Frontal cortex (tissue), 4 donors: ENCODE data around the gene FAM227B. TPM values are rescaled to one million over a fixed set of nuclear protein-coding genes. Genes with fewer than 3 reads are reported as not detected.
"Not testable (repeated sequence)": the region's sequence is repeated elsewhere in the genome, so short reads cannot be mapped to it uniquely, and the experiment has no call there.

Source experiments
- DNase-seq, 2 donors: peaks; one replicate each; pipeline ENCODE4 v3.0.0; 2012; ENCODE audit warnings: low spot score in 2 of 2
- FAIRE-seq: peaks from 2 replicates; lab custom pipeline; 2012; peaks lifted over from hg19 to GRCh38; lab: Jason Lieb, UNC
- total RNA-seq: library from RNA; depleted of rRNA; stranded (reverse); fragments of >200 nt; gene quantifications from one replicate; pipeline ENCODE4 v1.2.3, GENCODE V29; 2014
- donor health status: control.
- donor health status: control.
- donor health status: control.

FAM227B gene
- total RNA-seq, 1 donor from 2014 or later: 5.3 TPM

DNA sequence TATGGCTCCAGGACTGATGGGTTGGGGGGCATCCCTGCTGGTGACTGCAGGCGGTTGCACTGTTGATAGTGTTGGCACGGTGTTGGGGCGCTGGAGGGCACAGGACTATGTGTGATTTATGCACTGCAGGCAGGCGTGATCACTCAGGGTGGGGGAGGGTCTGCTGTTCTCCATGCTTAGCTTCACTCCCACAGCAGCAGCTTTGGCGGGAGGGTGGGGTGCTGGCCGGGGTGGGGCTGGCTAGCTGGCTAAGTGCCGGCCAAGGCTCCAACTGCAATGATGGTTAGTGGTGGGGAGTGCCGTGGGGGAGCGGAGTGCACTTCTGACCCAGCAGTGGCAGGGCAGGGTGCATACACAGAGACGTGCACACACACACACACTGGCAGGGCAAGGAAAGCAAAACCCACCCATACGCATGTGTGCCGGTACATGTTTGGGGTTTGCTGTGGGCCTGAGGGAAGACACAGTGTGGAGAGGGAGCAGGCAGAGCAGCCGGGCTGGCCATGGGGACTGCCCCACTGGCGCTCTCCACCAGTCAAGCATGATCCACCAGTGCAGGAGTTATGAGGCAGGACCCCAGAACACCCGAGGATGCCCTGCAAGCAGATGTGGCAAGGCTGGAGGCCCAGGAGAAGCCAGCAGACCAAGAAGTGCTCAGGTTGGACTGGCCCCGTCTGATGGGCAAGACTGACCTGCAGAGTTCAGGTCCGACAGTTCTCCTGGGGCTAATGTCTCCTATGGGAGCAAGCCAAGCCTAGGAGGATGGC lies 214.1 kb downstream of the FAM227B start:
- FAIRE-seq: no peak
- no peak for DNase-seq

DNA sequence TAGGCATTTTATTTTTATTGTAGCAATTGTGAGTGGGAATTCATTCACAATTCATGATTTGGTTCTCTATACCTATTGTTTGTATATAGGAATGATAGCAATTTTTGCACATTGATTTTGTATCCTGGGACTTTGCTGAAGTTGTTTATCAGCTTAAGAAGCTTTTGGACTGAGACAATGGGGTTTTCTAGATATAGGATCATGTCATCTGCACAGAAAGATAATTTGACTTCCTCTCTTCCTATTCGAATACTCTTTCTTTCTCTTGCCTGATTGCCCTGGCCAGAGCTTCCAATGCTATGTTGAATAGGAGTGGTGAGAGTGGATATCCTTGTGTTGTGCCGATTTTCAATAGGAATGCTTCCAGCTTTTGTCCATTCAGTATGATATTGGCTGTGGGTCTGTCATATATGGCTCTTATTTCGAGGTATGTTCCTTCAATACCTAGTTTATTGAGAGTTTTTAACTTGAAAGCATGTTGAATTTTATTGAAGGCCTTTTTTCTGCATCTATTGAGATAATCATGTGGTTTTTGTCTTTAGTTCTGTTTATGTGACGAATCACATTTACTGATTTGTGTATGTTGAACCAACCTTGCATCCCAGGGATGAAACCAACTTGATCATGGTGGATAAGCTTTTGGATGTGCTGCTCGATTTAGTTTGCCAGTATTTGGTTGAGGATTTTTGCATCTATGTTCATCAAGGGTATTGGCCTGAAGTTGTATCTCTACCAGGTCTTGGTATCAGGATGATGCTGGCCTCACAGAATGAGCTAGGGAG lies 217.9 kb downstream of the FAM227B start:
- DNase-seq, FAIRE-seq: not testable (repeated sequence)

DNA sequence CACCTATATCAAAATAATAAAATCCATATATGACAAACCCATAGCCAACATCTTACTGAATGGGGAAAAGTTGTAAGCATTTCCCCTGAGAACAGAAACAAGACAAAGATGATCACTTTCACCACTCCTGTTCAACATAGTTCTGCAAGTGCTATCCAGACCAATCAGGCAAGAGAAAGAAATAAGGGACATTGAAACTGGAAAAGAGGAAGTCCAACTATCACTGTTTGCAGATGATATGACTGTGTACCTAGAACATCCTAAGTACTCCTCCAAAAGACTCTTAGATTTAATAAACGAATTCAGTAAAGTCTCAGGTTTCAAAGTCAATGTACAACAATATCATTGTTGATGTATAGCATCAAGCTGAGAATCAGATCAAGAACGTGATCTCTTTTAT lies 233.1 kb downstream of the FAM227B start:
- FAIRE-seq: no peak
- DNase-seq: no peak

DNA sequence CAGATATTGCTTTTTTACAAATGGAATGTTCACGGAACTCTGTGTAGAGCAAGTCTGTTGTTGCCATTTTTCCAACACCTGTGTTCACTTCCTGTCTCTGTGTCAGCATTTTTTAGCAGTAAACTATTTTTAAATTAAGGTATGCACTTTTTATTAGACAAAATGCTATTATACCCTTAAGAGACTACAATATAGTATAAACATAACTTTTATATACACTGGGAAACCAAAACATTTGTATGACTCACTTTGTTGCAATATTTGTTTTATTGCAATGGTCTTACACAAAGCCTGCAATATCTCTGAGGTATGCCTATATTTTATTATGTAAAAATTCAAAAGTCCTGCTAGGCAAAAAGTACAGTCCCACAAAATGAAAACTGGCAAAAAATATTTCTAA lies 237.4 kb downstream of the FAM227B start:
- DNase-seq: no peak

DNA sequence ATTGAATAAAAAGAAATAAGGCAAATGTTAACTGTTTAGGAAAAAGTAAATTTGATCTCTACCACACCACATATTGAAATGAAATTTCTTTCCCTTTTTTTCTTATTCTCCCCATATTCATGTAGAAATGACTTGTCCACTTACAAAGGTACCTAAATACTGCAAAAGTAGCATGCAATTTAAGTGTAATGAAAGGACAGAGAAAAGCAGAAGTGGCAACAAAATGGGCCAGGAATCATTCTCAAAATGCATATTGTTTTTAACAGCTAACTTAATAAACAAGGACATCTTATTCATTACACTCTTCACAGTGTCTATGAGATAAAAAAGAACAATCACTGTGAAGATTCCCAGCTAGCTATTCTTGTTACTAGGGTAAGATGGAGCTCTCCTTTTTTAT lies 238.2 kb downstream of the FAM227B start:
- no peak for FAIRE-seq
- no peak for DNase-seq

More for the DNA sequence above, 237.4 kb downstream of the FAM227B start:
- FAIRE-seq: no peak

DNA sequence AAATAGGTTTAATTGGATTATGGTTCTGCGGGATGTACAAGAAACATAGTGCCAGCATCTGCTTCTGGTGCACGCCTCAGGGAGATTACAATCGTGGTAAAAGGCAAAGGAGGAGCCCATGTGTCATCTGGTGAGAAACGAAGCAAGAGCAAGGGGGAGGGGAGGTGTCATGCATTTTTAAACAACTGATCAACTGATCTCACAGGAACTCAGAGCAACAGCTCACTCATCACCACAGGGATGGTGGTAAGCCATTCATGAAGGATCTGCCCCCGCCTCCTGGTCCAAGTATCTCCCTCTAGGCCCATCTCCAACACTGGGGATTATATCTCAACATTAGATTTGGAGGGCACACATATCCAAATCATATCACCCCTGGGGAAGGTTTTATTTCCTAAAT lies 239.7 kb downstream of the FAM227B start:
- no peak for FAIRE-seq
- DNase-seq: no peak

DNA sequence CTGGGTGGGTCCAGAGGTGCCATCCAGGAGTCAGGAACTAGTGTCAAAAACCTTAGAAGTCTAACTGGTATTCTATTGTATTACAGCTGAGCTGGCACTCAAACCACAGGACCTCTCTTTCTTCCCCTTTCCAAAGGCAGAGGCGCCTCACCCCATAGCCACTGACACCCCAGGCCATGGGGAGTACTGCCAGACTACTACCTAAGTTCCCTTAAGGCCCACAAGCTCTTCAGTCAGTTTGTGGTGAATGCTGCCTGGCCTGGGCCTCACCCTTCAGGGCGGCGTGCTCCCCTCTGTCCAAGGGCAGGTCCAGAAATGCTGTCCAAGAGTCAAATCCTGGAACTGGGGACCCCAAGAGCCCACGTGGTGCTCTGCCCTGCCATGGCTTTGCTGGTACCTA lies 240.6 kb downstream of the FAM227B start:
- DNase-seq (no peak), FAIRE-seq (no peak)

DNA sequence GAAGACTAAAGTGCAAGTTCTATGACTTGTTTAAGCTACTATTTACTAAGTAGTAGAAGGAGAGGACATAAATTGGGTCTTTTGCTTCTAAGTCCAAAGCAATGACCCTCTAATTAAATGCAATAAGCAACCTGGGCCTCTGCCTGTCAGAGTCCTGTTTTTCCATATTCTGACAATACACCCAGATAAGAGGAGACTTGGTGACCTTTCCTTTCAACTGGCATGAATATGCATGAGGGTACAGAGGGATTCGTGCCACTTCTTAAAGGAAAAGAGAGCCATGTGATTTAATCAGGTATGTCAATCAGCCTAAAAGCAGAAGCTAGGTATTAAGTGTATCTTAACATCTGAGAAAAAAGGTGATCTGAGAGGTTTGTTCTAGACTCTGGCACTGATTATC lies 248.3 kb downstream of the FAM227B start:
- no peak for FAIRE-seq

DNA sequence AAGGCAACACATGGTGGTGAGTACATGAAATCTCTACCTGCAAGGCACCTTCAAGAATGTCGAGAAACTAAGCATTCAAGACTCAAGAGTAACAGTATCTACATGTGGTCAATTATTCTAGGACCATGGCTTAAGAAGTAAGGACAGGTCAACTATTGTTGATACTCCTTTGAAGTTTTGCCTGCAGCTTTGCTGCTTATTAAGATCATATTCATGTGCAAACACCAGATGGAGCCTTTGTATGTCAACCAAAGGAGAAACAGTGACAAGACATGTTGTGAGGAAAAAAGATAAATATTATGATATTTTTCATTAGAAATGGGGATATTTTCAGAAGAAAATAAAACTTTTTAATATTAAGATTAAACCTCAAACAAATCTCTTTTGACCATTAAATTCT lies 249.8 kb downstream of the FAM227B start:
- FAIRE-seq (no peak), DNase-seq (no peak)

More for the DNA sequence above, 248.3 kb downstream of the FAM227B start:
- DNase-seq: no peak

DNA sequence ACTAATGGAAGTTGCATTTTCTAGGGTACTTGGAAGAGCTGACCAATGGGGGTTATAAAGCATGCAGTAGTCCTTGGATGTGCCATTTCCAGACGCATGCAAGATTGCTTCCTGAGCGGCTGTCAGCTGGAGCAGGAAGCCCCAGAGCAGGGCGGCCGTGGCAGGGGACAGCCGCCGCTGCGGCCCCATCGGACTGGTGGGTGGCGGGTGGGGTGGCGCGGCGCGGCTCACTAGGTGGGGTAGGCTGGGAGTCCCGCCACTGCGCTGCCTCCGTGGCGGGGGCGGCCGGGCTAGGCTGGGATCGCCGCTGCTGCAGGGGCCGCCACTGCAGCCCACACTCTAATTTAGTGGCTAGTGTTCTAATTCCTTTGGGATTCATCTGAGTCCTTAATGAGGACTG lies 254.1 kb downstream of the FAM227B start:
- DNase-seq (no peak), FAIRE-seq (no peak)

DNA sequence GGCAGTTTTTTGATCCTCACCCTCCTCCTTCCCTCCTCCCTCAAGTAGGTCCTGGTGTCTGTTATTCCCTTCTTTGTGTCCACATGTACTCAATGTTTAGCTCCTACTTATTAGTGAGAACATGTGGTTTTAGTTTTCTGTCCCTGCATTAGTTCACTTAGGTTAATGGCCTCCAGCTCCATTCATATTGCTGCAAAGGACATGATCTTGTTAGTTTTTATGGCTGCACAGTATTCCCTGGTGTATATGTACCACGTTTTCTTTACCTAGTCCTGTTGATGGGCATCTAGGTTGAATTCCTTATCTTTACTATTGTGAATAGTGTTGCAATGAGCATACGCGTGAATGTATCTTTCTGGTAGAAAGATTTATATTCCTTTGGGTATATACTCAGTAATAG lies 259.2 kb downstream of the FAM227B start:
- DNase-seq (no peak), FAIRE-seq (no peak)

DNA sequence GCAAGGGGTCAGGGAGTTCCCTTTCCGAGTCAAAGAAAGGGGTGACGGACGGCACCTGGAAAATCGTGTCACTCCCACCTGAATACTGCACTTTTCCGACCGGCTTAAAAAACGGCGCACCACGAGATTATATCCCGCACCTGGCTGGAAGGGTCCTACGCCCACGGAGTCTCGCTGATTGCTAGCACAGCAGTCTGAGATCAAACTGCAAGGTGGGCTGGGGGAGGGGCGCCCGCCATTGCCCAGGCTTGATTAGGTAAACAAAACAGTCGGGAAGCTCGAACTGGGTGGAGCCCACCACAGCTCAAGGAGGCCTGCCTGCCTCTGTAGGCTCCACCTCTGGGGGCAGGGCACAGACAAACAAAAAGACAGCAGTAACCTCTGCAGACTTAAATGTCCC lies 266.2 kb downstream of the FAM227B start:
- FAIRE-seq, DNase-seq: not testable (repeated sequence)

DNA sequence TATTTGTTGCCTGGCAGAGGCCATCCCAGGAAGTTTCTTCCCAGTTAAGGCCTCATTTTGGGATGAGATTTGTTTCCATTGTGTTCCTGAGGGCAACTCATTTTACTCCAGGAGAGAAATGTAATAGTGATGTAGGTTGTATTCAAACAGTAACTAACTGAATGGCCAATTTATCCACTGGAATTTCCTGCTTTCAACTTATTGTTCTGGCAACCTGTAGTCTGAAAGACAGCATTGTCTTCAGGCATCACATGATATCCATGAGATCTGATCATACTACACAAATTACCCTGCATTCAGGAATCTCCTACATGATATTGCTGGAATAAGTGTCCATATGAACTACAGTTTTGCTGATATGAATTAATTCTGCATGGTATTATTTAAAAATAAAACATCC lies 277.1 kb downstream of the FAM227B start:
- FAIRE-seq: no peak
- DNase-seq: no peak

DNA sequence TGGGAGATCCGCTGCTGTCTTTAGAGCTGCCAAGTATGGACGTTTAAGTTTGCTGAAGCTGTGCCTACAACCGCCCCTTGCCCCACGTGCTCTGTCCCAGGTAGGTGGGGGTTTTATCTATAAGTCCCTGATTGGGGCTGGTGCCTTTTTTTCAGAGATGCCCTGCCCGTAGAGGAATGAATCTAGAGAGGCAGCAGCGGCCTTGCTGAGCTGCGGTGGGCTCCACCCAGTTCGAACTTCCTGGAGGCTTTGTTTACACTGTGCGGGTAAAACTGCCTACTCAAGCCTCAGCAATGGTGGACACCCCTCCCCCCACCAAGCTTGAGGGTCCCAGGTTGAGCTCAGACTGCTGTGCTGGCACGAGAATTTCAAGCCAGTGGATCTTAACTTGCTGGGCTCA lies 281.0 kb downstream of the FAM227B start:
- FAIRE-seq (no peak), DNase-seq (no peak)

DNA sequence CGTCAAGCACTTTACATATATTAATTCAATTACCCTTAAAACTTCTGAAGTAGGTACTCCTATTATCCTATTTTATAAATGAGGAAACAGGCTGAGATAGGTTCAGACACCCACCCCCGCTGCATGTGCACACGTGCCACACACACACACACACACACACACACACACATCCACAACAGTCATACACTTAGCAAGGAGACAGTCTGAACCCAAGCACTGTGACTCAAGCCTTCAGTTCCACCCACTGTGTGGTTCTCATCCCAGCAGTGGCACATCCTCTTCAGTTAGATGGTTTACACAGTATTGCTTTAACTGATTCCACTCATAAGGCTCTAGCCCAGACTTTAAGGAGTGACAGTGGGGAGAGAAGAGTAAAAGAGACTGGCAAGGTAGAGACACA lies 288.7 kb downstream of the FAM227B start:
- FAIRE-seq (no peak), DNase-seq (no peak)

DNA sequence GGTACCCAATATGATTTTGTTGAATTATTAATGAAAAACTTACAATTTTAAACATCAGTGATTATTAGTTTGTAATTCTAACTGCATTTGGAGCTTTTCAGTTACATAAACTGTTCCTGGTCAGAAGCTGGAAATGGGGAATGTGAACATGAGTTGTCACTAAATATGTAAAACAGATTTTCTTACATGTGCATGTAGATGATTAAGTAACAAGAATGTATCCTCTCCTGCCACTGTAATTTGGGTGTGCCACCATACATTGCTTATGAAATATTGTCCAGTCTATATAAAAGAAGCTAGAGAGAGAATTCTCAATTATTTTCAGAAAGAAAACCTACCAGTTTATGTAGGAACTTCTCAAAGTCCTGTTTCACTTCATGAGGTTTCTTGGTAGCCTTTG lies 289.2 kb downstream of the FAM227B start:
- DNase-seq: no peak
- FAIRE-seq: no peak

DNA sequence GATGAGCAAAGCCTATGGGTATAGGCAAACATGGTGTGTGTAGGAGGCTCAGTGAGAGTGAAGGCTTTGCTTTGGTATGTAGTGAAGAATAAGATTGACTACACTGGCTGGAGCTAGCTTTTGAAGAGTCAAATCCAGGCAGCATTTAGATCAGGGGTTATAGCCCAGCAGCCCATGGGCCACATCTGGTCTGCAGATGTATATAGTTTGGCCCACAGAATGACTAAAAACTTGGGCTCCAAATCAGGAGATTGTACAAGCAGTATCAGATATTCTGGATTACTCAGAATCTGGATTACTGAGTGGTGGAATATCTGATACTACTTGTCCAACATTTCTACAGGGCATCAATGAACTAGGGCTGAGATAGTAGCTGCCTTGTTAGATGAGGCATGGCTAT lies 290.5 kb downstream of the FAM227B start:
- FAIRE-seq: no peak
- DNase-seq: no peak

DNA sequence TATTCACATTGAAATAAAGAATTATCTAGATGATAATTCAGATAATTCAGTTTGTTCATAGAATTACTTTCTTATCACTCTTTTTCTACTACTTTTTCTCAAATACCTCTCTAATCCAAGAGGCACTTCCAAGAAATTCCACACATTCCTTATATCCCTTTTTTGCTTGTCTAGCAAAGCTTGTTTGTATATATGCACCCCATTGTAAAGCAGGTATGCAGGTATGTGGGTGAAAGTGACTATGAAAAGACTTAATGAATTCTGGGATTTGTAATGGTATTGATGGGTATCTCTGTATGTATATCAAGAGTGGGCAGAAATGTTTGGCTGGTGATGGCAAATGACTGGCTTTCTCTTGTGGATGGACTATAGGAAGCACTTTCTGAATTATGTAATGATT lies 291.7 kb downstream of the FAM227B start:
- FAIRE-seq: no peak
- DNase-seq: no peak

DNA sequence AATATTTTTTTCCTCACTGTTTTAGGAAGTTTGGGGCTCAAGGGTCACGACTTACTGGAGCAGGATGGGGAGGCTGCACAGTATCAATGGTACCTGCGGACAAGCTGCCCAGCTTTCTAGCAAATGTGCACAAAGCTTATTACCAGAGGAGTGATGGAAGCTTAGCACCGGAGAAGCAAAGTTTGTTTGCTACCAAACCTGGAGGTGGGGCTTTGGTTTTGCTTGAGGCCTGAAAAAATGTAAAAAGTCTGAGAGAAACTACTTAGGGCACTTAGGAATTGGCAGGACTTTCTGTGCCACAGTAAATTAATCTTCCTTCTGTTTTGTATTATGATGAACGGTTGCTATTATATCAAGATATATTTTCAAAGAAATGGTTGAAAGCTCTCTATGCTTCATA lies 292.7 kb downstream of the FAM227B start:
- FAIRE-seq (no peak), DNase-seq (no peak)

DNA sequence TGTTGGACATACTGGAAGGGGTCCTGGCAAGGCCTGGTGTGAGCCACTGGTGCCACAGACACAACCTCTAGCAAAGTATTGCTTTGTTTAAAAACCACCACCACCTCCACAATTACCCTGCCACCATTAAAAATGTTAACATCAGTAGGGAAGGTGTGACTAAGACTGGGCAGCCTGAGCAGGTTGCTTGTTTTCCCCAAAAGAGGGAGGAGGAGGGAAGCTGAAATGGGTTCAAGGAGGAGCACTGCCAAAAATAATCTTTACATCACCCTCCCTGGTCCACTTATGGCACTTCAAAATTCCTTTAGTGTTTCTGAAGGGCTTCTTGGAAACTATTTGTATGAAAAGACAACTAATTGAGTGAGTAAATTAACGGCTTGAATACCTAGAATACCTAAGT lies 297.4 kb downstream of the FAM227B start:
- DNase-seq: no peak
- FAIRE-seq: no peak

DNA sequence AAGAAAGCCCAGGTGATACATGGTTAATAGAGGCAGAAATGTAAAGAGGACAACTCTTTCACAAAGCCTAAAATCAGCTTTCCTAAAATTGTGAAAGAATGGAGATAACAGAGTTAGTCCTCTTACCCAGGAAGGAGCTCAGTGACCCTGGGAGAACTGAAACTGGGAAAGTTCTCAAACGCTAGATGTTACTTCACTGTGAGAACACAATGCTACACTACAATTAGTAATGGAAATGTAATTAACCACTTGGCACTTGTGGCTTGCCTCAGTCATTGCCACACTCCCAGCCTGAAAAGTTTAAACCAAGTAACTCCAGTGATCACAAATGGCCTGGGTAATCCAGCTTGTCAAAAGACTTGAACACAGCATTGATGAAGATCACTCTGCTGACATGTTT lies 300.3 kb downstream of the FAM227B start:
- FAIRE-seq (no peak), DNase-seq (no peak)
